ENCODE measurements around the gene SDR42E1. TPM values are rescaled to one million over a fixed set of nuclear protein-coding genes. Genes with fewer than 3 reads are reported as not detected.

The SDR42E1 gene
- total and polyA plus RNA-seq, 9 of the 15 experiments (the other 6 are each of a cell fraction or from before 2014, with no cell fraction given) = 0.13 to 1.3 (median 0.42) TPM

GRCh38 chr16:81942007-81942601 lies 69.2 kb downstream of the SDR42E1 start:
- Histone ChIP-seq H3K9ac (ENCODE audit: insufficient read depth in 1 of 2, low read depth in 2 of 2, low read length in 2 of 2) (no peak overlapping the region), H4K20me1 (replicated peaks; ENCODE audit: control insufficient read depth, insufficient read depth, low read length) (no peaks in the 10 kb centered on the region), H3K27me3 (ENCODE audit: control insufficient read depth in 2 of 2, insufficient read depth in 2 of 2, low read length in 2 of 2) (peaks cover 6 to 26% of the 10 kb centered on the region in 2 experiments; a peak in 4 of 5 replicates), H3K27ac (ENCODE audit: extremely low read depth, low read depth, low read length) (no peak overlapping the region), H3K9me3 (replicated peaks; ENCODE audit: control insufficient read depth, insufficient read depth, low read depth, low read length) (no peaks in the 10 kb centered on the region), H3K9me1 (ENCODE audit: control insufficient read depth, insufficient read depth, low read length) (no peaks in the 10 kb centered on the region), H3K4me2 (ENCODE audit: insufficient read depth, low read length) (no peak overlapping the region), H3K79me2 (ENCODE audit: control insufficient read depth, insufficient read depth, low read length) (no peaks in the 10 kb centered on the region), H3K4me1 (replicated peaks in 1 of 2; ENCODE audit: control insufficient read depth in 2 of 2, insufficient read depth in 2 of 2, low read length in 2 of 2) (no peaks in the 10 kb centered on the region), H2AFZ (ENCODE audit: low read depth, low read length) (no peak overlapping the region), H3K36me3 (ENCODE audit: control insufficient read depth, insufficient read depth, low read length) (no peaks in the 10 kb centered on the region), H3K4me3 (no peak overlapping the region)
- ATAC-seq (no peak), FAIRE-seq (no peak), DNase-seq (ENCODE audit: extremely low read depth in 1 of 4, low spot score in 3 of 4) (no peak)
- TF ChIP-seq JUND (IDR thresholded peaks at IDR 0.05; ENCODE audit: borderline replicate concordance, low read depth, low read length) (no peak), JUND (tag; IDR thresholded peaks at IDR 0.05; ENCODE audit: borderline replicate concordance, low read depth, low read length) (no peak), KLF10 (CRISPR knock-in tag; IDR thresholded peaks at IDR 0.05) (no peak), IRF9 (tag; IDR thresholded peaks at IDR 0.05) (no peak), POLR2AphosphoS5 (IDR thresholded peaks at IDR 0.05; ENCODE audit: control insufficient read depth, insufficient read depth, low read depth, low read length) (no peak), NEUROD1 (IDR thresholded peaks at IDR 0.05; ENCODE audit: borderline replicate concordance, low read depth, low read length, partially characterized antibody) (no peak), NR1H2 (CRISPR knock-in tag; IDR thresholded peaks at IDR 0.05) (no peak), U2AF2 (optimal IDR thresholded peaks at IDR 0.05; ENCODE audit: low read depth, low read length) (no peak), FOXJ2 (tag; IDR thresholded peaks at IDR 0.05) (no peak), ZNF395 (CRISPR knock-in tag; IDR thresholded peaks at IDR 0.05) (no peak), SP2 (IDR thresholded peaks at IDR 0.05; ENCODE audit: extremely low read depth, low read depth, low read length, poor library complexity, severe bottlenecking) (no peak)
- intact Hi-C loops (cut with micrococcal nuclease) (loop anchor here (5.0 kb wide), 2 partner anchors 55 to 1275 kb away; no protein-coding TSS in a partner anchor), in situ Hi-C loops (cut with MboI) (no loop called here)
- no TSS peak for BruUV-seq (replicated peaks)
- POLR2A ChIA-PET = no interaction called here
- WGBS (ENCODE audit: insufficient coverage, low coverage, missing lambda C conversion rate) = 2% methylated on average over 7 of the region's 7 CpGs
- CTCF ChIA-PET (ENCODE audit: low intra/inter-chr PET ratio) = interaction anchor here (1.3 kb wide), 1 partner anchor 1504 kb away, joined by 5 read pairs; no protein-coding TSS in a partner anchor
